WERI-Rb-1 (cell line): Measurements from ENCODE around the gene ADIRF.
"Not testable (repeated sequence)": the region's sequence is repeated elsewhere in the genome, so short reads cannot be mapped to it uniquely, and the experiment has no call there.

Source experiments
- DNase-seq: peaks from one replicate; pipeline ENCODE4 v3.0.0-alpha.2; 2020
- H3K27ac ChIP-seq: fragments of 250-450 bp; sonication (Bioruptor Pico); 2 replicates; pipeline ENCODE4 v1.5.1; 2020; ENCODE audit warnings: mild to moderate bottlenecking, moderate library complexity
- H3K27me3 ChIP-seq: fragments of 250-450 bp; sonication (Bioruptor Pico); 2 replicates; pipeline ENCODE4 v1.5.1; 2021; ENCODE audit warnings: mild to moderate bottlenecking, low read depth, moderate library complexity; ENCODE audit not compliant: insufficient read depth, severe bottlenecking
- H3K36me3 ChIP-seq: fragments of 250-450 bp; sonication (Bioruptor Pico); 2 replicates; pipeline ENCODE4 v1.5.1; 2020; ENCODE audit warnings: mild to moderate bottlenecking, moderate library complexity
- H3K4me3 ChIP-seq: 2 replicates; pipeline ENCODE4 v1.5.1; 2011; ENCODE audit warnings: low read depth, mild to moderate bottlenecking, control low read depth, low read length
- H3K9me3 ChIP-seq: fragments of 250-450 bp; sonication (Bioruptor Pico); 2 replicates; pipeline ENCODE4 v1.5.1; 2021; ENCODE audit warnings: mild to moderate bottlenecking, moderate library complexity; ENCODE audit not compliant: severe bottlenecking
- CTCF ChIP-seq: IDR thresholded peaks from 2 replicates; pipeline ENCODE4 v1.5.1; 2011; ENCODE audit warnings: low read depth, mild to moderate bottlenecking, control low read depth, inconsistent platforms, low read length

ADIRF gene

GRCh38 chr10:86952106-86952505 is 16.2 kb upstream of the ADIRF start:
- no peaks in the 10 kb centered on the region for H3K27me3 ChIP-seq
- DNase-seq: no peak
- no peak for TF ChIP-seq CTCF

GRCh38 chr10:86952697-86953096 is 15.6 kb upstream of the ADIRF start:
- not testable (repeated sequence) for H3K4me3 ChIP-seq, H3K36me3 ChIP-seq, DNase-seq, H3K27ac ChIP-seq, H3K27me3 ChIP-seq
- peaks cover 21% of the 10 kb centered on the region for H3K9me3 ChIP-seq

More at GRCh38 chr10:86952106-86952505, 16.2 kb upstream of the ADIRF start:
- Histone ChIP-seq H3K9me3 (peaks cover 21% of the 10 kb centered on the region), H3K27ac (no peak overlapping the region), H3K4me3 (no peak overlapping the region), H3K36me3 (no peaks in the 10 kb centered on the region)

GRCh38 chr10:86953747-86954680 is 14.3 kb upstream of the ADIRF start:
- TF ChIP-seq CTCF: no peak
- no peak overlapping the region for H3K4me3 ChIP-seq
- peak overlapping the region; percentile 51 for H3K27ac ChIP-seq
- H3K27me3 ChIP-seq: no peaks in the 10 kb centered on the region
- peak; percentile 81 for DNase-seq
- no peaks in the 10 kb centered on the region for H3K36me3 ChIP-seq
- H3K9me3 ChIP-seq: peaks cover 21% of the 10 kb centered on the region

- peaks cover 21% of the 10 kb centered on the region for H3K9me3 ChIP-seq
- H3K4me3 ChIP-seq: no peak overlapping the region
- peak overlapping the region; percentile 51 for H3K27ac ChIP-seq
- no peak for TF ChIP-seq CTCF
- no peaks in the 10 kb centered on the region for H3K36me3 ChIP-seq
- H3K27me3 ChIP-seq: no peaks in the 10 kb centered on the region
- no peak for DNase-seq
Observed at GRCh38 chr10:86954681-86955500, 13.4 kb upstream of the ADIRF start.

GRCh38 chr10:86955501-86956194 is 12.6 kb upstream of the ADIRF start:
- peaks cover 21% of the 10 kb centered on the region for H3K9me3 ChIP-seq
- no peak for TF ChIP-seq CTCF
- H3K36me3 ChIP-seq: no peaks in the 10 kb centered on the region
- H3K4me3 ChIP-seq: no peak overlapping the region
- DNase-seq: no peak
- no peak overlapping the region; the same call in none of the 2 replicates for H3K27ac ChIP-seq
- H3K27me3 ChIP-seq: no peaks in the 10 kb centered on the region
